Immature natural killer cell (primary cell): ENCODE measurements around the gene ATG16L2. TPM values are rescaled to one million over a fixed set of nuclear protein-coding genes. Genes with fewer than 3 reads are reported as not detected.
A peak's percentile ranks its signal among the peaks of the same experiment; 100 is the strongest.
"Not testable (repeated sequence)": the region's sequence is repeated elsewhere in the genome, so short reads cannot be mapped to it uniquely, and the experiment has no call there.

Source experiments
- DNase-seq, 3 donors: peaks; one replicate each; pipeline ENCODE4 v3.0.0; 2022; ENCODE audit warnings: mixed read lengths in 1 of 3
- H3K27ac Mint-ChIP-seq, 6 donors: one replicate each; pipeline ENCODE4 v1.8.0; 2020; ENCODE audit warnings: mixed read lengths in 6 of 6, mild to moderate bottlenecking in 5 of 6, inconsistent platforms in 4 of 6, moderate library complexity in 3 of 6
- H3K27me3 Mint-ChIP-seq, 3 donors: one replicate each; pipeline ENCODE4 v1.8.0; 2020 to 2021; ENCODE audit warnings: low read depth in 3 of 3, mild to moderate bottlenecking in 3 of 3, mixed read lengths in 3 of 3, moderate library complexity in 3 of 3, inconsistent platforms in 1 of 3
- H3K36me3 Mint-ChIP-seq, 3 donors: one replicate each; pipeline ENCODE4 v1.8.0; 2020; ENCODE audit warnings: mixed read lengths in 3 of 3, inconsistent platforms in 2 of 3, mild to moderate bottlenecking in 2 of 3
- H3K4me1 Mint-ChIP-seq, 2 donors: one replicate each; pipeline ENCODE4 v1.8.0; 2020; ENCODE audit warnings: inconsistent platforms in 2 of 2, mild to moderate bottlenecking in 2 of 2, mixed read lengths in 2 of 2, moderate library complexity in 1 of 2
- H3K4me3 Mint-ChIP-seq, 5 donors: one replicate each; pipeline ENCODE4 v1.8.0; 2020; ENCODE audit warnings: mild to moderate bottlenecking in 5 of 5, mixed read lengths in 5 of 5, inconsistent platforms in 3 of 5, moderate library complexity in 3 of 5
- H3K9me3 Mint-ChIP-seq, 6 donors: one replicate each; pipeline ENCODE4 v1.8.0; 2020; ENCODE audit warnings: mild to moderate bottlenecking in 6 of 6, mixed read lengths in 6 of 6, inconsistent platforms in 4 of 6, moderate library complexity in 3 of 6
- polyA plus RNA-seq, 3 donors: library from polyadenylated mRNA; unstranded; fragments of 300-500 nt; fragmentation: Illumina TruSeq; gene quantifications; one replicate each; pipeline ENCODE4 v1.2.3, GENCODE V29; 2021

ATG16L2 gene
- polyA plus RNA-seq, 3 donors from 2014 or later = 11.4 to 24.6 (median 18.7) TPM

GRCh38 chr11:72783144-72783905, 30.9 kb upstream of the ATG16L2 start:
- H3K4me1 Mint-ChIP-seq = peaks cover 16 to 32% of the 10 kb centered on the region in 2 donors
- H3K4me3 Mint-ChIP-seq = peak overlapping the region in 3 of 5 donors; percentile 84
- H3K9me3 Mint-ChIP-seq = no peaks in the 10 kb centered on the region
- peaks cover 2 to 4% (median 2%) of the 10 kb centered on the region in 3 donors for H3K27me3 Mint-ChIP-seq
- H3K36me3 Mint-ChIP-seq = no peaks in the 10 kb centered on the region
- peak overlapping the region in 5 of 6 donors; percentile 33 to 74 (median 52) for H3K27ac Mint-ChIP-seq
- DNase-seq = no peak

GRCh38 chr11:72784662-72785061, 29.5 kb upstream of the ATG16L2 start:
- no peak for DNase-seq
- Mint-ChIP-seq H3K9me3 (no peaks in the 10 kb centered on the region), H3K27me3 (peaks cover 2% of the 10 kb centered on the region in 3 donors), H3K27ac (no peak overlapping the region), H3K4me1 (peaks cover 14 to 23% of the 10 kb centered on the region in 2 donors), H3K36me3 (no peaks in the 10 kb centered on the region), H3K4me3 (no peak overlapping the region)

GRCh38 chr11:72786305-72787215, 27.7 kb upstream of the ATG16L2 start:
- Mint-ChIP-seq H3K27ac (peak overlapping the region in 1 of 6 donors; percentile 71), H3K4me3 (no peak overlapping the region), H3K36me3 (no peaks in the 10 kb centered on the region), H3K27me3 (peaks cover 0 to 2% (median 2%) of the 10 kb centered on the region in 3 donors), H3K9me3 (no peaks in the 10 kb centered on the region), H3K4me1 (peaks cover 10 to 19% of the 10 kb centered on the region in 2 donors)
- DNase-seq = no peak

GRCh38 chr11:72787216-72788104, 26.8 kb upstream of the ATG16L2 start:
- no peaks in the 10 kb centered on the region for H3K9me3 Mint-ChIP-seq
- H3K27me3 Mint-ChIP-seq = peaks cover 0 to 2% (median under 1%) of the 10 kb centered on the region in 3 donors
- H3K36me3 Mint-ChIP-seq = no peaks in the 10 kb centered on the region
- peak overlapping the region in 2 of 6 donors; percentile 54 to 71 for H3K27ac Mint-ChIP-seq
- H3K4me3 Mint-ChIP-seq = peak overlapping the region in 2 of 5 donors; percentile 9 to 39
- H3K4me1 Mint-ChIP-seq = peaks cover 6 to 11% of the 10 kb centered on the region in 2 donors
- DNase-seq = no peak

- no peak overlapping the region for H3K27ac Mint-ChIP-seq
- H3K9me3 Mint-ChIP-seq = no peaks in the 10 kb centered on the region
- no peak for DNase-seq
- peaks cover 8 to 11% of the 10 kb centered on the region in 2 donors for H3K4me1 Mint-ChIP-seq
- H3K27me3 Mint-ChIP-seq = peaks cover 0 to 5% (median under 1%) of the 10 kb centered on the region in 3 donors
- no peaks in the 10 kb centered on the region for H3K36me3 Mint-ChIP-seq
- H3K4me3 Mint-ChIP-seq = no peak overlapping the region
Observed at GRCh38 chr11:72788241-72788640, 26.0 kb upstream of the ATG16L2 start.

GRCh38 chr11:72789493-72790131, 24.6 kb upstream of the ATG16L2 start:
- Mint-ChIP-seq H3K27me3 (peaks cover 4 to 11% (median 9%) of the 10 kb centered on the region in 3 donors), H3K27ac (peak overlapping the region in 1 of 6 donors; percentile 31), H3K9me3 (no peaks in the 10 kb centered on the region), H3K4me3 (no peak overlapping the region), H3K36me3 (no peaks in the 10 kb centered on the region), H3K4me1 (peaks cover 18 to 25% of the 10 kb centered on the region in 2 donors)
- no peak for DNase-seq

GRCh38 chr11:72791228-72791627, 23.0 kb upstream of the ATG16L2 start:
- not testable (repeated sequence) for H3K9me3 Mint-ChIP-seq, H3K27ac Mint-ChIP-seq, H3K4me3 Mint-ChIP-seq, DNase-seq, H3K36me3 Mint-ChIP-seq
- peaks cover 18 to 28% of the 10 kb centered on the region in 2 donors for H3K4me1 Mint-ChIP-seq
- H3K27me3 Mint-ChIP-seq = peaks cover 4 to 11% (median 9%) of the 10 kb centered on the region in 3 donors

GRCh38 chr11:72792437-72793021, 21.7 kb upstream of the ATG16L2 start:
- Mint-ChIP-seq H3K4me1 (peaks cover 18 to 28% of the 10 kb centered on the region in 2 donors), H3K36me3 (no peaks in the 10 kb centered on the region), H3K27ac (peak overlapping the region; percentile 39 to 100 (median 99)), H3K9me3 (no peaks in the 10 kb centered on the region), H3K4me3 (no peak overlapping the region), H3K27me3 (peaks cover 4 to 9% (median 9%) of the 10 kb centered on the region in 3 donors)
- DNase-seq = no peak

GRCh38 chr11:72793076-72793424, 21.2 kb upstream of the ATG16L2 start:
- Mint-ChIP-seq H3K4me3 (peak overlapping the region; percentile 96 to 99 (median 98)), H3K27ac (peak overlapping the region; percentile 97 to 100 (median 99))
- no peak for DNase-seq

GRCh38 chr11:72793425-72794367, 20.5 kb upstream of the ATG16L2 start, which contains the start of gene STARD10:
Gene STARD10, minus strand, starts transcription at chr11:72794047. Its CDS starts 12,866 bp downstream, at chr11:72781181.
- peaks cover 18 to 22% of the 10 kb centered on the region in 2 donors for H3K4me1 Mint-ChIP-seq
- peak within 1 kb of the TSS; percentile 96 to 99 (median 98) for H3K4me3 Mint-ChIP-seq
- H3K27me3 Mint-ChIP-seq = peaks cover 4 to 9% (median 9%) of the 10 kb centered on the region in 3 donors
- peak; percentile 95 to 97 (median 97) for DNase-seq
- H3K27ac Mint-ChIP-seq = peak within 1 kb of the TSS; percentile 97 to 100 (median 99)
- no peaks in the 10 kb centered on the region for H3K9me3 Mint-ChIP-seq
- peaks cover 0 to 3% (median 0%) of the 10 kb centered on the region in 3 donors for H3K36me3 Mint-ChIP-seq

More at GRCh38 chr11:72793076-72793424, 21.2 kb upstream of the ATG16L2 start:
- Mint-ChIP-seq H3K9me3 (no peaks in the 10 kb centered on the region), H3K4me1 (peaks cover 18 to 23% of the 10 kb centered on the region in 2 donors), H3K36me3 (peaks cover 0 to 3% (median 0%) of the 10 kb centered on the region in 3 donors), H3K27me3 (peaks cover 4 to 9% (median 9%) of the 10 kb centered on the region in 3 donors)

- H3K27ac Mint-ChIP-seq = no peak overlapping the region
- H3K4me1 Mint-ChIP-seq = peaks cover 9 to 15% of the 10 kb centered on the region in 2 donors
- peaks cover 0 to 3% (median 0%) of the 10 kb centered on the region in 3 donors for H3K36me3 Mint-ChIP-seq
- H3K4me3 Mint-ChIP-seq = no peak overlapping the region
- H3K9me3 Mint-ChIP-seq = no peaks in the 10 kb centered on the region
- peaks cover 4 to 9% (median 5%) of the 10 kb centered on the region in 3 donors for H3K27me3 Mint-ChIP-seq
- no peak for DNase-seq
Observed at GRCh38 chr11:72798361-72798760, 15.8 kb upstream of the ATG16L2 start.
